Activated CD8-positive, alpha-beta memory T cell treated with anti-CD3 and anti-CD28 coated beads, Interleukin-2, amount 10 ng/mL, durations not matched to agents 7 days and 5 days (primary cell): ENCODE measurements around the gene CLCNKB. TPM values are rescaled to one million over a fixed set of nuclear protein-coding genes. Genes with fewer than 3 reads are reported as not detected.
A peak's percentile ranks its signal among the peaks of the same experiment; 100 is the strongest.

ENCODE experiments used
- ATAC-seq: fragments of 150-1000 bp; cut with Tn5 transposase; one replicate; pipeline ENCODE4 v1.10.0; 2021; ENCODE audit warnings: moderate library complexity
- CTCF ChIA-PET: fragments of 350-600 bp; sonication (Branson Sonifier 250); formaldehyde crosslinking; loops from one replicate; lab custom pipeline; 2021; ENCODE audit warnings: antibody characterized with exemption; lab: Charles Lee
- DNase-seq: peaks from one replicate; pipeline ENCODE4 v3.0.0-alpha.2; 2020
- H3K27ac Mint-ChIP-seq: one replicate; pipeline ENCODE4 v1.8.0; 2021; ENCODE audit warnings: mild to moderate bottlenecking, mixed read lengths
- H3K27me3 Mint-ChIP-seq: one replicate; pipeline ENCODE4 v1.8.0; 2021; ENCODE audit warnings: mixed read lengths
- H3K36me3 Mint-ChIP-seq: one replicate; pipeline ENCODE4 v1.8.0; 2021; ENCODE audit warnings: mild to moderate bottlenecking, mixed read lengths
- H3K4me1 Mint-ChIP-seq: one replicate; pipeline ENCODE4 v1.8.0; 2021; ENCODE audit warnings: mixed read lengths
- H3K4me3 Mint-ChIP-seq: one replicate; pipeline ENCODE4 v1.8.0; 2021; ENCODE audit warnings: mild to moderate bottlenecking, moderate library complexity, mixed read lengths
- H3K9me3 Mint-ChIP-seq: one replicate; pipeline ENCODE4 v1.8.0; 2022; ENCODE audit warnings: low read depth, mixed read lengths
- total RNA-seq, 2 experiments: library from RNA; stranded (reverse); gene quantifications; one replicate each; pipeline ENCODE4 v1.2.3, GENCODE V29; 2021

Gene CLCNKB
- total RNA-seq, 2 experiments from 2014 or later = not detected

- no peak for ATAC-seq
- Mint-ChIP-seq H3K4me1 (peaks cover 53% of the 10 kb centered on the region), H3K27ac (no peak overlapping the region), H3K9me3 (no peaks in the 10 kb centered on the region), H3K36me3 (no peaks in the 10 kb centered on the region), H3K4me3 (no peak overlapping the region), H3K27me3 (peaks cover 43% of the 10 kb centered on the region)
- CTCF ChIA-PET = interaction anchor here (1.3 to 8.5 kb wide), 4 partner anchors 9 to 146 kb away, joined by 4 to 99 read pairs (median 4); partner anchors contain the start of gene EPHA2
- DNase-seq = no peak
Measured at GRCh38 chr1:16071614-16072013, 28.0 kb downstream of the CLCNKB start.

GRCh38 chr1:16072095-16072494 is 28.5 kb downstream of the CLCNKB start:
- H3K27ac Mint-ChIP-seq = no peak overlapping the region
- H3K4me1 Mint-ChIP-seq = peaks cover 53% of the 10 kb centered on the region
- no peak for DNase-seq
- H3K27me3 Mint-ChIP-seq = peaks cover 42% of the 10 kb centered on the region
- H3K4me3 Mint-ChIP-seq = no peak overlapping the region
- CTCF ChIA-PET = interaction anchor here (0.9 to 8.5 kb wide), 5 partner anchors 9 to 146 kb away, joined by 3 to 99 read pairs (median 5); no protein-coding TSS in a partner anchor
- H3K9me3 Mint-ChIP-seq = no peaks in the 10 kb centered on the region
- H3K36me3 Mint-ChIP-seq = no peaks in the 10 kb centered on the region
- ATAC-seq = no peak

GRCh38 chr1:16072616-16073484 is 29.3 kb downstream of the CLCNKB start:
- peaks cover 45% of the 10 kb centered on the region for H3K4me1 Mint-ChIP-seq
- H3K36me3 Mint-ChIP-seq = no peaks in the 10 kb centered on the region
- H3K27ac Mint-ChIP-seq = no peak overlapping the region
- peak; percentile 10 for ATAC-seq
- DNase-seq = no peak
- peaks cover 37% of the 10 kb centered on the region for H3K27me3 Mint-ChIP-seq
- CTCF ChIA-PET = interaction anchor here (0.9 to 8.5 kb wide), 13 partner anchors 8 to 290 kb away, joined by 3 to 99 read pairs (median 4); partner anchors contain the start of gene ZBTB17
- H3K4me3 Mint-ChIP-seq = no peak overlapping the region
- H3K9me3 Mint-ChIP-seq = no peaks in the 10 kb centered on the region

- H3K4me1 Mint-ChIP-seq = peaks cover 38% of the 10 kb centered on the region
- H3K36me3 Mint-ChIP-seq = no peaks in the 10 kb centered on the region
Measured at GRCh38 chr1:16073490-16074119, 30.0 kb downstream of the CLCNKB start, which contains the start of gene FAM131C. FAM131C (minus strand) TSS chr1:16073651; CDS start chr1:16073442, 209 bp downstream.

GRCh38 chr1:16074217-16074616 is 30.6 kb downstream of the CLCNKB start:
- DNase-seq (no peak), ATAC-seq (no peak)
- CTCF ChIA-PET = interaction anchor here (0.8 to 8.5 kb wide), 9 partner anchors 7 to 347 kb away, joined by 3 to 99 read pairs (median 4); no protein-coding TSS in a partner anchor
- Mint-ChIP-seq H3K27me3 (peaks cover 32% of the 10 kb centered on the region), H3K4me3 (peak overlapping the region; percentile 23), H3K36me3 (no peaks in the 10 kb centered on the region), H3K9me3 (no peaks in the 10 kb centered on the region), H3K4me1 (peaks cover 37% of the 10 kb centered on the region), H3K27ac (no peak overlapping the region)

More at GRCh38 chr1:16073490-16074119, 30.0 kb downstream of the CLCNKB start, which contains the start of gene FAM131C:
- H3K27me3 Mint-ChIP-seq = peaks cover 37% of the 10 kb centered on the region
- DNase-seq (no peak), ATAC-seq (peak; percentile 84)
- peak within 1 kb of the TSS; percentile 53 for H3K4me3 Mint-ChIP-seq
- no peak within 1 kb of the TSS for H3K27ac Mint-ChIP-seq
- CTCF ChIA-PET = interaction anchor here (0.8 to 8.5 kb wide), 15 partner anchors 7 to 347 kb away, joined by 3 to 99 read pairs (median 4); partner anchors contain the start of gene ZBTB17
- no peaks in the 10 kb centered on the region for H3K9me3 Mint-ChIP-seq

- DNase-seq = no peak
- CTCF ChIA-PET = interaction anchor here (0.6 to 1.5 kb wide), 4 partner anchors 10 to 545 kb away, joined by 3 to 9 read pairs (median 4); no protein-coding TSS in a partner anchor
- Mint-ChIP-seq H3K4me1 (peaks cover 29% of the 10 kb centered on the region), H3K27me3 (peaks cover 32% of the 10 kb centered on the region), H3K9me3 (no peaks in the 10 kb centered on the region), H3K27ac (no peak overlapping the region), H3K4me3 (no peak overlapping the region), H3K36me3 (no peaks in the 10 kb centered on the region)
- ATAC-seq = no peak
Measured at GRCh38 chr1:16075337-16076030, 31.9 kb downstream of the CLCNKB start.

GRCh38 chr1:16076031-16076864 is 32.7 kb downstream of the CLCNKB start:
- CTCF ChIA-PET = interaction anchor here (0.6 kb wide), 1 partner anchor 110 kb away, joined by 3 read pairs; no protein-coding TSS in a partner anchor
- Mint-ChIP-seq H3K27ac (no peak overlapping the region), H3K4me1 (peaks cover 21% of the 10 kb centered on the region), H3K9me3 (no peaks in the 10 kb centered on the region), H3K36me3 (no peaks in the 10 kb centered on the region), H3K4me3 (no peak overlapping the region), H3K27me3 (peaks cover 28% of the 10 kb centered on the region)
- DNase-seq = no peak
- ATAC-seq = no peak

GRCh38 chr1:16076865-16077238 is 33.3 kb downstream of the CLCNKB start:
- Mint-ChIP-seq H3K27ac (no peak overlapping the region), H3K4me1 (peaks cover 20% of the 10 kb centered on the region), H3K27me3 (peaks cover 24% of the 10 kb centered on the region), H3K4me3 (no peak overlapping the region), H3K36me3 (no peaks in the 10 kb centered on the region), H3K9me3 (no peaks in the 10 kb centered on the region)
- DNase-seq (no peak), ATAC-seq (no peak)
- CTCF ChIA-PET = interaction anchor here (1.3 to 10.9 kb wide), 4 partner anchors 109 to 286 kb away, joined by 4 to 259 read pairs (median 37); partner anchors contain the start of gene CPLANE2

- no peak for ATAC-seq
- CTCF ChIA-PET = interaction anchor here (1.1 to 10.9 kb wide), 17 partner anchors 8 to 285 kb away, joined by 3 to 259 read pairs (median 5); partner anchors contain the start of genes CPLANE2, EPHA2 and FAM131C
- H3K27ac Mint-ChIP-seq = peak overlapping the region; percentile 44
- H3K4me3 Mint-ChIP-seq = no peak overlapping the region
- H3K36me3 Mint-ChIP-seq = no peaks in the 10 kb centered on the region
- H3K27me3 Mint-ChIP-seq = peaks cover 16% of the 10 kb centered on the region
- H3K9me3 Mint-ChIP-seq = no peaks in the 10 kb centered on the region
- DNase-seq = no peak
- peaks cover 17% of the 10 kb centered on the region for H3K4me1 Mint-ChIP-seq
Measured at GRCh38 chr1:16077406-16078245, 34.0 kb downstream of the CLCNKB start.

- no peaks in the 10 kb centered on the region for H3K36me3 Mint-ChIP-seq
- H3K9me3 Mint-ChIP-seq = no peaks in the 10 kb centered on the region
- H3K4me1 Mint-ChIP-seq = peaks cover 13% of the 10 kb centered on the region
- peak overlapping the region; percentile 43 for H3K4me3 Mint-ChIP-seq
- peak overlapping the region; percentile 89 for H3K27ac Mint-ChIP-seq
- CTCF ChIA-PET = interaction anchor here (0.6 to 10.9 kb wide), 51 partner anchors 9 to 542 kb away, joined by 3 to 259 read pairs (median 4); partner anchors contain the start of genes CPLANE2, EPHA2, FAM131C and FBXO42
- ATAC-seq = peak; percentile 88
- H3K27me3 Mint-ChIP-seq = peaks cover 8% of the 10 kb centered on the region
- DNase-seq = peak; percentile 86
Measured at GRCh38 chr1:16078925-16079656, 35.5 kb downstream of the CLCNKB start.
